HTERT RPE-1 (cell line): ENCODE results near the gene GJD3.

Source experiments
- in situ Hi-C: fragments of 300-500 bp; cut with MboI; formaldehyde crosslinking; loops from 4 replicates; pipeline ENCODE4 v1.14.3; 2020; ENCODE audit warnings: low sequenced_read_pairs

GJD3 gene

GRCh38 chr17:40352237-40352778 lies 12.2 kb downstream of the GJD3 start:
- in situ Hi-C loops = no loop called here

GRCh38 chr17:40351359-40352236 lies 12.9 kb downstream of the GJD3 start:
- in situ Hi-C loops = no loop called here

DNA sequence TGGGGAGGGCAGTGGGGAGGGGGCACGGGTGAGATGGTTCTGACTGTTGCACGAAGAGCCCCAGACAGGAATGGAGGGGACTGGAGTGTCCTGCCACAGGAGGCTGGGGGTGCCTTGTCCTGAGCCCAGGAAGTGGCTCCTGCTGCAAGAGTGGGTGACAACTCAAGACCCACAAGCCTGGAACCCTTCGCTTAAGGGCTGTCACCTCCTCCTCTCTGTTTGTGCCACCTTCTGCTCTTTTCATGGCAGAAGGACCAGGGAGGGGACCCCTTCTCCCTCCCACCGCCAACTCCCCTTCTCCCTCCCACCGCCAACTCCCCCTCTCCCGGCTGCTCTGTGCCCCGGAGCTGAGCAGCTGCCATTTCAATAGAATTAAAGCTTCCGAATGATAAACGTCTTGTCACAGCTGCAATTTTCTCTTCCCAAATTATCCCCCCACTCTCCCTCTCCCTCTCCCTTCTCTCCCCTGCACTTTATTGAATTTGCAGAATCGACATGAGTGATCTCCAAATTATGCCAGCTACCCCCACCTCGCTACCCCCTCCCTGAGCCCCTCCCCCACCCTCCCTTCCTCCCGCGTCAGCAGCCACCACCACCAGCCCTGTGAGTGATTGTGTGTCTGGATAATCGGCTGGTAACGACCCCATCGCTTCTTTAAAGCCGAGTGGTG lies 13.7 kb downstream of the GJD3 start:
- in situ Hi-C loops = no loop called here

DNA sequence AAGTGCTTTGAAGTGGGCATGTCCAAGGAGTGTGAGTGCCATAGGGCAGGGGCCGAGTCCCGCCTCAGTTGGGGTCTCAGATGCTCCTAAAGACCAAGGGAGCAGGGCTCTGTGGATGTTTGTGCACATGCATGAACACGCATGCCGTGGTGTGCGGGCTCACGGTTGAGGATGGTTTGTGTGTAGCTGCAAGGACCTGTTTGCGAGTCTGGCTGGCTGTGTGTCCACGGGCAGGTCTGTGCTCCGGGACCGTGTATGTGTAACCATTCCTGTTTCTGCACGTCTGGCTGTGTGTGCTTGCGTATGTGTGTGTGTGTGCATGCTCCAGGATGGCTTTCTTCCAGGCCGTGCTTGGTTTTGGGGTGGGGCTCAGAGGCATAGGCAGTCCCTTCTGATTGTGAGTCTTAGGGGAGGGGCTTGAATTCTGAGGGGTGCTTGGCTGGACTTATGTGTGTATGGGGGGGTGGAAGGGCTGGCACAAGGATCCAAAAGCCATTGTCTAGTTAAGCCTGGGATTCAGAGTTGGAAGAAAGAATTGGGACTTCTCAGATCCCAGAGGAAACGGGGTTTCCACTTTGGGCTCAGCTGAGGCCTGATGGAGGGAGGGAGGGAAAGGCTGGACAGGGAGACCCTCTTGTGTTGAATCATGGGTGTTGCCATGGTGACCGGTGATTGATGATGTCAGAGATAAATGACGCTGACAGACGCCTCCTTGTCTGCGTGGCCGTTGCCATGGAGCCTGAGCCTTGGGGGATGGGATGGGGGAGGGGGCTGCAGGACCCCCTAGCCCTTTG lies 14.4 kb downstream of the GJD3 start:
- in situ Hi-C loops = no loop called here

GRCh38 chr17:40349477-40349894 lies 15.1 kb downstream of the GJD3 start:
- in situ Hi-C loops = no loop called here

GRCh38 chr17:40348562-40349476 lies 15.7 kb downstream of the GJD3 start:
- in situ Hi-C loops = no loop called here

DNA sequence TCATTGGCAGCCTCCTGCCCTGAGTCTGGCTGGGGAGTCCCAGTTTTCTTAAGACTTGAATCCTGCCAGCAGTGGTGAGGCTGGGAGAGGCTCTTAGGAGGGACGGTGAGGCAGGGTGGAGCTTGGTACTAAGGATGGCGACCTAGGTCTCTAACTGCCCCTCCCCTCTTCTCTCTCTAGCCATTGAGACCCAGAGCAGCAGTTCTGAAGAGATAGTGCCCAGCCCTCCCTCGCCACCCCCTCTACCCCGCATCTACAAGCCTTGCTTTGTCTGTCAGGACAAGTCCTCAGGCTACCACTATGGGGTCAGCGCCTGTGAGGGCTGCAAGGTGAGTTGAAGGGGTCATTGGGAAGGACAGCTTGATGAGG lies 16.4 kb downstream of the GJD3 start:
- in situ Hi-C loops = no loop called here

GRCh38 chr17:40347319-40348135 lies 17.0 kb downstream of the GJD3 start:
- in situ Hi-C loops = no loop called here

- in situ Hi-C loops = no loop called here
These were observed 17.8 kb downstream of the GJD3 start for GRCh38 chr17:40346765-40347158.

- in situ Hi-C loops = no loop called here
These were observed 18.4 kb downstream of the GJD3 start for GRCh38 chr17:40345994-40346764.

DNA sequence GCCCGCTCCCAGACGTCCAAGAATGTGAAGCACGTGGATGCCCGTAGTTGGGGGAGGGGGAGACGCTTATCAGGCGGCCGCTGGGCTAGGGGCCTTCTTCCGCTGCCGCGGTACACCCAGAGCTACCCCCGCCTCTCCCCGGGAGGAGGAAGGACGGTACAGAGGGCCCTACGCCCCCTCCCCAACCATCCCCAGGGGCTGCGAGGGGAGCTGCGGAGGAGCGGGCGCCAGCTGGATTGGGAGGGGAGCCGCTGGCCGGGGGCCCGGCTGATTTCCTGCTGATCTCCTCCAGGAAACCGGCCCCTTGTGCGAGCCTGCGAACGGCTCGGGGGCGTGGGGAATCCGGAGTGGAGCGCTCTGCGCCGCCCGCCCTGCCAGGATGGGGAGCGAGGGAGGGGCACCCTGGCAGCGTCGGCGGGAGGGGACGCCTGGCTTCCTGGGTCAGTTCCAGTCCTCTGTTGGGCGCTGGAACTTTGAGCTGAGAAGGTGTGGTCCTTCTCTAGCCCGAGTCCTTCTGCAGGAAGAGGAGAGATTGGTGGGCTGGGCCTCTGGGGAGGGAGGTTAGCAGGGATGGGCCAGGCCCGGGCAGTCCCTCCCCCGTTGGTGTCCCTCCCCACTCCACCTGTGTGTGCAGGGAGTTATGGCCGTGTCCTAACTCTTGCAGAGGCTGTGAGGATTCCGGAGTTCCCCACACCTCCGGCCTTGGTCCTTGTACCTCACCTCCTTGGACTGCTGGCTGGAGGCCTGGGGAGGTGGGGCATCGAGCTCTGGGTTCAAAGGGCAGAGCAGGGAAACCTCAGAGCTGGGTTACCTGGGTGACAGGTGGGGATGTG lies 19.2 kb downstream of the GJD3 start:
- in situ Hi-C loops = no loop called here

- in situ Hi-C loops = no loop called here
These were observed 19.9 kb downstream of the GJD3 start for GRCh38 chr17:40344421-40345160.

GRCh38 chr17:40343219-40344119 lies 21.1 kb downstream of the GJD3 start:
- in situ Hi-C loops = no loop called here

GRCh38 chr17:40342504-40343218 lies 21.9 kb downstream of the GJD3 start:
- in situ Hi-C loops = no loop called here

DNA sequence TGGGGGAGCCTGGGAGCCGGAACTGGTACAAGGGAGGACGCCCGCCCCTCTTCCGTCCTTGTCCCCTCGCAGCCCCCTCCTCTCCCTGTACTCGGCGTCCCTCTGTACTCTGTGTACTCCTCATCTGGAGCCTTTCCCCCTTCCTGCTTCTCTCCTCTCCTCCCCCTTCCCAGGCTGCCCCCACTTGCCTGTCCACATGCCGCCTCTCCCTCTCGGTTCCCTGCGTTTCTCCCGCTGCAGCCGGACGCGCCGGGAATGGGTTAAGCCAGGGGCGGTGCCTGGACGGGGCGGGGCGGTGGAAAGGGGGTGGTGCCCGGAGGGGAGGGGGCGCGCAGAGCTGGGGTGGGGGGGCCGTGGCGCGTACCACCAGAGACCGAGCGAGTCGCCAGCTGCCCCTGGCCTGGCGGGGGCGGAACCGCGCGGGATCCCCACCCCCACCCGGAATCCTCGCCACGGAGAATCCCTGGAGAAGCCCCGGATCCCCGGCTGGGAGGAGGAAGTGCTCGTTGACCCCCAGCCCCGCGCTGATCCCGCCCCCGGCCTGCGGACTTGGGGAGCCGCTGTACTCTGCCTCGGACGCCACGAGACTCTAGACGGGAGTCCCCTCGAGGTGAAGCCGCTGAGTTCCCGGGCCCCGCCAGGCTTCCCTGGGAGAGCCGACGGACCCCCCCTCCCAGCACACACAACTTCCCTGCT lies 22.6 kb downstream of the GJD3 start:
- in situ Hi-C loops = no loop called here
